ENCODE results near the gene NIFK.
"Not testable (repeated sequence)": the region's sequence is repeated elsewhere in the genome, so short reads cannot be mapped to it uniquely, and the experiment has no call there.

NIFK gene

DNA sequence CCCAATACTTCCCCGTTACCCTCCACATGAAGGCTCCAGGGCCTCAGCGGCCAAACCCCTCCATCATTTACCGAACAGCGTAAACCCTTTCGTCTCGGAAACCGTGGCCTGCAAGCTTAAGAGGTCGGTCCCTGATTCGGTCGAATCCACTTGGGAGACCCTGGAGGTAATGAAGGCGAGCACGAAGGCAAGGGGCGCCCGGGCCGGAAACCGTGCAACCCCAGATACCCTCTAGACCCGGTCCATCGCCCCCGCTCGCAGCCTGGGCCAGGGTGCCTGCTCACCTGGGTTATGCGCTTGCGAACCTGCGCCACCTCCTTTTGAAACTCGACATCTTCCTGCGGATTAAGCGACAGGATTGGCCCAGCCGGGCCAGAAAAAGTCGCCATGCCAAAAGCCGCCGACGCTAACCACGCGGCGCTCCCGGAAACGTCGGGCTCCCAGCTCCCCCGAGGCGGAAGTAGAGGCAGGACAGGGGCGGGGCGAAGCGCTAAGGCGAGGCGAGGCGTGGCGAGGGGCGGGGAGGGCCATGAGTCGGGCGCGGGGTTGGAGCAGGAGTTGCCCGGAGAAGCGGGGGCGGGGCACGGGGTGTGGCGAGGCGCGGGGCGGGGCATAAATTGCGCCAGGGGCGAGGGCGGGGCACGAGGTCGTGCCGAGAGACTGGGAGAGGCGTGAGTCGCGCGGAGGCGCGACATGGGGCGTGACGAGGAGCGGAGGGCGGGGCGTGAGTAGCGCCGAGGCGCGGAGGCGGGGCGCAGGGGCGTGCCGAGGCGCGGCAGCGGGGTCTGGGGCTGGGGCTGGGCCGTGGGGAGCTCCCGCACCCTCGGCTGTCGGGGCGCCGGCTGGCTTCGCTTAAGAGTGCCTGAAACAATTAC is at the start of gene NIFK:
Gene NIFK, minus strand, starts transcription at position 414 of the 875 bp plus-strand sequence. Its CDS starts 25 bp downstream, at position 389.
- peak; percentile 100 for DNase-seq

DNA sequence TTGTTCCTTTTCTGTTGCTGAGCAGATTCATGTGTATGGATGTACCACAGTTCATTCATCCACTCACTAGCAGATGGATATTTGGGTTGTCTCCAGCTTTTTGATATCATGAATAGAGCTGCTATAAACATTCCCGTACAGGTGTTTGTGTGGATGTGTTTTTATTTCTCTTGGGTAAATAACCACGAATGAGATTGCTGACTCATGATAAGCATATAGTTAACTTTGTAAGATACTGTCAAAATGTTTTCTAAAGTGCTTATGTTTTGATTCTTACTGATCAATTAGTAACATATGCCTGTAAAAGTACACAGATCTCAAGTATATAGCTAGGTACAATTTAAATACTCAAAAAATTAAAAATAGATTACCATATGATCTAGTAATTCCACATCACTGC is 46.5 kb upstream of the NIFK start:
- DNase-seq: no peak

DNA sequence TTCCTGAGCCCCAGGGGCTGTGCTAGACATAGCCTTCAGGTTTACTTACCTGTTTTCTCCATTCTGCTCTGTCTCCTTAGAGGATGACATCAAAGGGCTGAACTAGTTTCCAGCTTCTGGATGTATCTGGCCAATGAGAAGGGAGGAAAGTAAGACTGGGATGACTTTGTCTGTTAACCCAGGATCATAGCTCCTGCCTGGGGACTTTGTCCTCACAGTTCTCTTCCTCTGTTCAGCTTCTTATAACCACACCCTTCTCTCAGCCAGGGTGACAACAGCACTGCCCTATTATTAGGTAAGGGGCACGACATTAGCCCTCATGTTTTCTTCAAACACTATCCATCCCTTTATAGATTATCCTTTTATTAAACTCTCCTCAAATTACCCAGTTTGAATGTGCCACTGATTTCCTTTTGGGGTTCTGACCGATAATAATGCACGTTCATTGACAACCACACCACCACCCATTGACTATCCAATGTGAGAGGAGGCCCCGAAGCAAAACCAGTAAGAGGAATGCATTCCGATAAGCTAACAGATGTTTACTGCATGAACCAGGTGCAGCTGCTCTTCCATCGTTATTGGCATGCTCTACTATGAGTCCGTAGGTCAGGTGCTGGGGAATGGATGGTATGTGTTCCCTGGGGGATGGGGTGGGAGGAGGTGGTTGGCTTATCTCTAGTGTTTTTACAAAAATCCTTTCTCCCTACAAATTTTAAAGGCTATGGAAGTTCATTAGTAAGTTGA is 42.2 kb upstream of the NIFK start:
- DNase-seq: no peak

DNA sequence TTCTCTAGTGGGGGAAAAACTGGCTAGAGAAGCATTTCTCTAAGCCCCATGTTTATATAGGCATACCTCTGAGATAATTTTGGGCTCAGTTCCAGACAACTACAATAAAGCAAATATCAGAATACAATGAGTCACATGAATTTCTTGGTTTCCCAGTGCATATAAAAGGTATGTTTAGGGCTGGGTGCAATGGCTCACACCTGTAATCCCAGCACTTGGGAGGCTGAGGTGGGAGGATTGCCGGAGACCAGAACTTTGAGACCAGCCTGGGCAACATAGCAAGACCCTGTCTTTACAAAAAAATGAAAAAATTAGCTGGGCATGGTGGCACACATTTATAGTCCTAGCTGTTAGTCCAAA is 41.0 kb upstream of the NIFK start:
- no peak for DNase-seq

DNA sequence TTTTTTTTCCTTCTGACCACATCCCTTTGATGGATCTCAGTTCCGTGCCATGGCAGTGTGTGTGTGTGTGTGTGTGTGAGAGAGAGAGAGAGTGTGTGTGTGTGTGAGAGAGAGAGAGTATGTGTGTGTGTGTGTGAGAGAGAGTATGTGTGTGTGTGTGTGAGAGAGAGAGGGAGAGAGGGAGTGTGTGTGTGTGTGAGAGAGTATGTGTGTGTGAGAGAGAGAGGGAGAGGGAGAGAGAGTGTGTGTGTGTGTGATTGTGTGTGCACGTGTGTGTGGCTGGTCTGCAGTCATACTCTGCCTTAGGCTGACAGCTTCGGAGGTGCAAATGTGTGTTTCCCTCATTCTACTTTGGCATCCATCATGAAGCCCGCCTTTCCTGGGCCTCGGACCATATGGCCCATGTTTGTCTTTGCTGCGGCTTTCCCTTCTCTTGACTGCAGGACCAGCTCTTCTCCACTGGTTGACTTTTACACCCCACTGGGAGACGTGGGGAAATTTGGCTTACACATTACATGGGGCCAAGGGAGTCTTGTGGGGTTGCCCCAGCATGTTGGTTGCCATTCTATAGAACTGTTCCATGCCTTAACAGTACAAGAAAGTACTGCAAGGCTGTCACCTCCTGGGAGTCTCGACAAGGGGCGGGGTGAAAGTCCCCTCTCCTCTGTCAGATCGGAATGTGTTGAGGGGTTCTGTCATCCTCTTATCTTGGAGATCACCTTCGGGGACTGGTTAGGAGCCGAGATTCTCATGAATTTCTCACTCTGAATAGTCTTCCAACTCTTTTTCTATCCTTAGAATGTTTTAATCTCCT is 40.4 kb upstream of the NIFK start:
- no peak for DNase-seq

DNA sequence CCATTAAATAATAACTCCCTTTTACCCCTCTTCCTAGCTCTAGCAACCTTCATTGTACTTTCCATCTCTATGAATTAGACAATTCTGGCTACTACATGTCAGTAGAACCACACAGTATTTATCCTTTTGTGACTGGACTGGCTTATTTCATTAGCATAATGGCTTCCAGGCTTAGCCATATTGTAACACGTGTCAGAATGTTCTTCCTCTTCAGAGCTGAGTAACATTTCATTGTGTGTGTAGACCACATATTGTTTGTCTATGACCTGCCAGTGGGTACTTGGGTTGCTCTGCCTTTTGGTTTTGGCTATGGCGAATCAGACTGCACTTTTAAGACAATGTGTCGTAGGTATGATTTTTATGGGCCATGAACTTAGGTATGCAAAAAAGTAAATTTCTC is 39.7 kb upstream of the NIFK start:
- DNase-seq: no peak

DNA sequence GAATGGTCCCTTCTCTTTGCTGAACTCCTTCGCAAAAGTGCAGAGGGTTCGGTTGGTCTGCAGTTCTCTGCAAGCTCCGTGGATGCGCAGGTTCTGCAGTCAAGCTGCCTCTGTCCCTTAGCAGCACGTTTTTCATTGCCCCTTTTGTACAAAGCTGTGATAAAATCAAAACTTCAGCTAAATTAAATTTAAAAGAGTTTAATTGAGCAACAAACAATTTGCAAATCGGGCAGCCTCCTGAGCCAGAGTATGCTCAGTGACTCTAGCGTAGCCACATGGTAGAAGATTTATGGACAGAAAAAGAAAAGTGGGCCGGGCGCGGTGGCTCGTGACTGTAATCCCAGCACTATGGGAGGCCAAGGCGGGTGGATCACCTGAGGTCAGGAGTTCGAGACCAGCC is 37.6 kb upstream of the NIFK start:
- no peak for DNase-seq

DNA sequence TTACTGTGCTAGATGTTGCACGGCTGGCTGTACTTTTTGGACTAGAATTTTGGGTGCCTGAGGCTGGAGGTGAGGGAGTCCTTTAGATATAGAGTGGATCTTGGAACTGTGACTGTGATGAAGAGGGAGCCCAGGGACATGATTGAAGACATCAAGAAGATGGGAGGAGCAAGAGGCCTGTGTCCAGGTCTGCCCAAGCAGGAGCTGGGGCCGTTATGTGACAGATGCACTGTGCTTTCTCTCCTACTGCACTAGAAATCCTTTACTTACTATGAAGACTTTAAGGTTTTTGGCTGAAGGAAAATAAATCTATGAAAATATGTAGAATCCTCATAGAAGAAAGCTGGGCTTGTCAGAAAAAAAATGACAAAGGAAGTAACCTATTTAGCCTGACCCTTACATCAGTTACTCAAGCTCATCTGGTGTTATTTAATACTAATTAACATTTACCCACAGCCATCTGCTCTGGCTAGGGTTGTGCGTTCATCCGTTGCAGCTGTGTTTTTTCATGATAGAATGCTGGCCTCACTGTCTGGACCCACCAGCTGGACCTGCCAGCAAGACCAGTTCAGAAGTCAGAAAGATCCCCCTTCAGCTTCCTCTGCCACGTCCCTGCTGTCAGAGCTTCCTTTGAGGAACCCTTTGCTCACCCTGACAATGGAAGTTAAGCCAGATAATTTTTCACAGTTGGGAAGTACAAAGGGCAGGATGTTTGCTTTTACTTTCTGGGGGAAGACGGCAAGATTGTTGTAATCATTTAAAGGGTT is 35.5 kb upstream of the NIFK start:
- no peak for DNase-seq

DNA sequence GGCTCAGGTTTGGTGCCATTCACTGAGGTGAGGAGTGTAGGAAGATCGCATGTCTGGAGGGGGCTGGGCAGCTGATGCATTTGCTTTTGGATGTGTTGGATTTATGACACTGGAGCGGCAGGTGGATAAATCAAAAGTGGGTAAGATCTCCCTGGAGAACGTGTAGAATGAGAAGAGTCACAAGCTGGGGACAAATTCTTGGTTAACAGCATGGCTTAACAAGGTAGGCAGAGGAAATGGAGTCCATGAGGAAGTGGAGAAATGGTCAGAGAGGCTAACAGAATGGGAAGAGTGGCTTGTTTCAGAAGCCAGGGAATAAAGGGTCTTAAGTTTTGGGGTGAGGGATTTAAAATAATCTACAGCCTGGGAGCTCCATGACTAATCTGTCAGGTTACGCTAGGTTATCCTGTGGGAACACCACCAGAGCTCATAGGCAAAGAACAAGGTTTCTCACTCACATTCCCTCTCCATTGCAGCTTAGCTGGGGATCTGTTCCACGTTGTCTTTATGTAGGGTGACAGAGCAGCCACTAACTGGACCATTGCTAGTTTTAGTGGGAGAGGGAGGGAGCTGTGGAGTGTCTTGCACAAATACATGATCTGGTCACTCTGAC is 31.6 kb upstream of the NIFK start:
- DNase-seq: no peak

DNA sequence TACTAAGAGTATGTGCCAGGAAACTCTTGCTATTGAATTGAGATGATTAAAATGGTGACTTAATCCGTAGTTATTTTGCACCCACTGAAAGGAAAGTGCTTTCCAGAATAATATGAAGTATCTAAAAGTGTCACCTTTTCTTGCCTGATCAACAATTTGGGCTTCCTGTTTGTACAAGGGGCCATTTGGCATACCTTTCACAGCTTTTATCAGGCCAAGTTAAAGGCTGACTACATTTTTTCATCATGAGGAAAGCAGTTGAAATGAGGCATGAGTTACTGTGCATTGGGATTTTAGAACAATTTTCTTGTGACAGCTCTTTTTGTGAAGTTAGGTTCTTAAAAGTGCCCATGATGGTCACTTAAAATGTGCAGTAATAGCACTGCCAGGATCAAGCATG is 29.9 kb upstream of the NIFK start:
- no peak for DNase-seq

DNA sequence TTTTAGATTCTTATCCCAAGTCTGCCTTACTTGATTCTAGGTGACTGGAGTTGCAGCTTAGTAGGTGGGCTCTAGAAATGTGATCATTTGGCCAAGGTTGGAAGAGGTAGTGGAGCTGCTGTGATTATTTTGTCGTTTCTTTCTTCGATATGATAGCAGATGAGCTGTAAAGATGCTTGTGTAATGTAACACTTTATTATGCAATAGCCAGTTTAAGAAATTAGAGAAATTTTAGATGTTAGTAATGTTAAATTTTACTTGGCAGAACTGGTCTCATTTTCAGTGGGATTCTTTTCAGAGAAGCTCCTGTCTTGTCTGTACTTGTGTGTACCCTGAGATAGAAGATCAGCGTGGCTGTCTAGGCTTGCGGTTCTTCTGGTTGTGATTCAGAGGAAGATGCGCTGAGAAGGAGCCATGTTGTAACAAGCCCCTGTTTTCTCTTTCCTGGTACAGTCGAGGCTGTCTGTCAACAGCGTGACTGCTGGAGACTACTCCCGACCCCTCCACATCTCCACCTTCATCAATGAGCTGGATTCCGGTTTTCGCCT is 28.1 kb upstream of the NIFK start:
- no peak for DNase-seq

DNA sequence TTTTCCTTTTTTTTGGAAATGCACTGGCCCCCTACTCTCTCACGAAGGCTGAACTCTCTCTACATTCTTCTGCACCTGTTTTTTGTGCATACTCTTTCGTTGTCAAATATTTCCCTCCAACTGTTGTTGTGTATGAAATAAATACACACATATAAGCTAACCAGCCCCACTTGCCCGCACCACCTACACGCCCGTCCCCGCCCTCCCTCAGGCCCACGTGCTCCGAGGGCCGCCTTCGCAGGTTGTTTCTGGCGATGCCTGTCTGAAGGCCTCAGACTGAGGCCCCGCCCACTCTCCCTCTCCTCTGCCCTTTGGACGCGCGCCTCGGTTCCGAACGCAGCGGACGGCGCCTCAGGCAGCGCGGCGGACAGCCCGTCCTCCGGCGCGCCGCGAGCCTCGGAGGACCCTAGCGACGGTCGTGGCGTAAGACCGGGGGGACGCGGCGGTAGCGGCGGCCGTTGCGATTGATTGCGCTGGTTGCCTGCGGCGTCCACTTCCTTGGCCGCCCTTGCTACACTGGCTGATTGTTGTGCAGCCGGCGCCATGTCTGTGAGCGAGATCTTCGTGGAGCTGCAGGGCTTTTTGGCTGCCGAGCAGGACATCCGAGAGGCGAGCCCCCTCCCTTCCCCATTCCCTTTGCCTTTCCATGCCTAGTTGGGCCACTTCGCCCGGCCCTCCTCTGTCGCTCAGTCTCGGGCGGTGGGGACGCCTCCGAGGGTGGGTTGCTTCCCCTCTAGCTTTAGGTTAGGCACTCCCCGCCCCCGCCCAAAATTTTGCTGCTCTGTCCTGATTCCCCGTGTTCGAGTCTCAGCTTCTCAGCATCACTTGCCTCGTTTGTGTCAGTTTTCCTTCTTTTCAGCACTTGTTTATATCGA is 18.8 kb upstream of the NIFK start, which contains the start of gene TSN:
Gene TSN, plus strand, starts transcription at position 415 of the 875 bp plus-strand sequence. Its CDS starts 129 bp downstream, at position 544.
- DNase-seq: peak; percentile 96

DNA sequence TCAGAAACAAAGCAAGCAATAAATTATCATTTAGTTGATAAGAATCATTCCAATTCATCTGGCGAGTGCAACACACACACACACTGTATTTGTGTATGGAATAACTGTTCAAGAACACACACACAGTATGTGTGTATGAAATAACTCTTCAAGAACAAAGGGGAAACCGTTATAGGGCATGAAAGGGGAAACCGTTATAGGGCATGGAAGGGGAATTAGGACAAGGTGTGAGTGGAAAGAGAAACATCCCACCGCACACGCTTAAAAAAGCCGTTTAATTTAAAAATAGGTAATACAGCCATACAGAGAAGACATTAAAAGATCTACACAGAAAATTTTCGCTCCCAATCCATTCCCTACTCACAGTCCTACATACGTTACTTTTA is 18.2 kb upstream of the NIFK start:
- DNase-seq: no peak

DNA sequence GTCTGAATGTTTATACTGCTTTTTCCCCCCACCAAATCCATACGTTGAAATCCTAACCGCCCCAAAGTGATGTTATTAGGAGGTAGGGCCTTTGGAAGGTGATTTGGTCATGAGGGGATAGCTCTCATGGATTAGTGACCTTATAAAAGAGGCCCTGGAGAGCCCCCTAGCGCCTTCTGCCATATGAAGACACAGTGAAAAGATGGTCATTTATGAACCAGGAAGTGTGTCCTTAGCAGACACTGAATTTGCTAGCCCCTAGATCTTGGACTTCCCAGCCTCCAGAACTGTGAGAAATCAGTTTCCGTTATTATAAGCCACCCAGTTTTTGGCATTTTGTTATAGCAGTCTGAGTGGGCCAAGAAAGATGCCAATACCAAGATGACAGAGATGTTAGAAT is 11.5 kb upstream of the NIFK start:
- no peak for DNase-seq

DNA sequence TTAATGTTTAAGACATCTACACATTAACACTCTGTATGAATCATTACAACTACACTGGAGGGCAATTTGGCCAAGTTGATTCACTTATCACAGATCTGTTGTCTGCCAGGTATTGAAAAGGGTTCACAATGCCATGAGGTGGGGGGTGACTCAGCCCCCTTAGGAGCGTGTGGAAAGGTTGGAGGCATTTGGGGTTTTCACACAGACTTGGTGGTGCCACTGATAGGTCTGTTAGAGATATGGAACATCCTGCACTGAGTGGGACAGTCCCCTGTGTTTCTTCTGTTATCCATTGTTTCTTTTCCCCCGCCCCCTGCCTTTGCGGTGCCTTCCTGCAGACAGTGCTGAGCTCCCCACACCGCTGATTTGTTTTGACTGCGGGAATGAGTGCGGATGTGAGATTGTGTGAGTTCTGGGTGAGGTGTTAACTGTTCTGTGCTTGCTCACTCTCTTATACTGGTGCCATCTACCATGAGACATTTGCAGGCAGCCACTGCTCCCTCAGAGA is 9.4 kb upstream of the NIFK start:
- DNase-seq: no peak

DNA sequence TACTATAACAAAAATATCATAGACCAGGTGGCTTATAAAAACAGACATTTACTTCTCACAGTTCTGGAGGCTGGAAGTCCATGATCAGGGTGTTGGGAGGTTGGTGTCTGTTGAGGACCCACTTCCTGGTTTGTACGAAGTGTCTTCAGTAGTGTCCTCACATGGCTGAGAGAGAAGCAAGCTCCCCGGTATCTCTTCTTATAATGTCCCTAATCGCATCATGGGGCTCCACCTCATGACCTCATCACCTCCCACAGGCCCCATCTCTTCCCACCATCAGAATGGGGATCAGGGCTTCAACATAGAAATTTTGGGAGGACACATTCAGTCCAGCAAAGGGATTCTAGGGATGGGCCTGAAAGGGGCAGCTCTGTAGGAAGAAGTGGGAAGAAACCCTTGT is 4.8 kb upstream of the NIFK start:
- no peak for DNase-seq

DNA sequence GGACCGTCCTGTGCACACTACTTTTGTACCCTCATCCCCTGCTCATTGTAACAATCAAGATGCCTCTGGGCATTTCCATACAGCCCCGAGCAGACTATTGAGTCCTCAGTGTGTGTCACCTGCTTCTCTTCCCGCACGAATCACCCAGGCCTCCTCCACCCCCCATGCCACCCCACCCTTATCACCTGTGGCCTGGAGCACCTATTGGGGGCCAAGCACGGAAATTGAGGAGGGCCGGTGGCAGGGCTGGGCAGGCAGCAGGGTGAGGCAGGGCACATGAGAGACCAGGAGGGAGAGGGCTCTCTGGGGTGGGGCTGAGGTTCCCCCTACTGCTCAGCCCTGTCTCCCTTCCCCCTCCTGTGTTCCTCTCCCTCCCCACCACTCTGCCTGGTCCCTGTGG is 4.3 kb upstream of the NIFK start:
- DNase-seq: no peak

DNA sequence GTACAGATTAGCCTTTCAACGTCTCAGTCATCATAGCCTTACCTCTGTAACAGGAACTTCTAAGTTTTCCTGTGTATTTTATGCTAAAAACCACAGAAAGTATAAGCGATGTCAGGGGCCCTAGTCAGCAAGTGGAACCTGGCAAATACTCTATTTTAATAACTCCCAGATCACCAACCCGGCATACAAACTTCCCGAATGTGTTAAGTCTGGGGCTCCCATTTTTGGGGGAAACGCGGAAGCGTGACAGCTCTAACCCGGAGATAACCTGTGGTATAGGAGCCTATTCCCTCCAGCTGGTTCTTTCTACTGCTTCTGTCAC is 574 bp downstream of the NIFK start:
- no peak for DNase-seq

DNA sequence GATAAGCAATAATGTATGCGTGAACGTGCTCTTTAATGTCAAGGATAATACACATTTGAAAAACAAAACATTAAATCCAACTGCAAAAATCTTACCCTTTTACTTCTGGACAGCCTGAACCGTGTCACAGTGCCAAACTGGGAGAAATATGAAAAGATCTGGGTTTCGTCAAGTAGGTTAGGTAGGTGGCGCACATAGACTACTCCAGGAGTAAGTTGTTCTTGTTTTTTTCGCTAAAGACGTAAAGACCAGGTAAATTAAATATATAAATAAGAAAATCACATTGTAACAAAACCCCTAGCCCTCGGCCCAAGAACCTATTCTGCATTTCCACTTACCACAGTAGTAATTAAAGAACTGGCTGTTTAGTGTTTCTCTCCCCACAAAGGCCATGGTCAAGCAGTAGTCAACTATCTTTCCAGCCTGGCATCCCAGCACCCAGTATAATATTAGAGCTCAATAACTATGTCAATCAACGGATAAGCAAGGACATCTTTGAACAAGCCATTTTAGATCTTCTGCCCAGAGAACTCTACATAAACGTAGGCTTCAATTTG is 1.1 kb downstream of the NIFK start:
- DNase-seq: no peak

DNA sequence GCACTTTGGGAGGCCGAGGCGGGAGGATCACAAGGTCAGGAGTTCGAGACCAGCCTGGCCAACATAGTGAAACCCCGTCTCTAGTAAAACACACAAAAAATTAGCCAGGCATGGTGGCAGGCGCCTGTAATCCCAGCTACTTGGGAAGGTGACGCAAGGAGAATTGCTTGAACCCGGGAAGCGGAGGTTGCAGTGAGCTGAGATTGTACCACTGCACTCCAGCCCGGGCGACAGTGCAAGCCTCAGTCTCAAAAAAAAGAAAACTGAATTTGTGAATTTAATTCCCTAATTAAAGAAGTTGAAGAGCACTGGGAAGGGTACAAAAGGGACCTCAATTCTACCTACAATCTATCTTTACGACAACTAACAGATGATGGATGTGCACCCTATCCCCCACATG is 2.1 kb downstream of the NIFK start:
- not testable (repeated sequence) for DNase-seq
